HG03521 (cell line): ENCODE data around the gene ZNF839.
A peak's percentile ranks its signal among the peaks of the same experiment; 100 is the strongest.
"Not testable (repeated sequence)": the region's sequence is repeated elsewhere in the genome, so short reads cannot be mapped to it uniquely, and the experiment has no call there.

Experiments
- ATAC-seq: cut with Tn5 transposase; IDR thresholded peaks from one replicate; pipeline ENCODE4 v1.9.1; 2021; ENCODE audit warnings: mild to moderate bottlenecking, moderate library complexity; ENCODE audit not compliant: unreplicated experiment

The ZNF839 gene

GRCh38 chr14:102319351-102320032 lies at the start of gene ZNF839:
TSS of gene ZNF839 (plus strand) at chr14:102319746. CDS start at chr14:102319766, 20 bp downstream.
- peak; percentile 45 for ATAC-seq

GRCh38 chr14:102272392-102272791 lies 47.2 kb upstream of the ZNF839 start:
- no peak for ATAC-seq

- no peak for ATAC-seq
Measured at GRCh38 chr14:102275866-102276265, 43.7 kb upstream of the ZNF839 start.

GRCh38 chr14:102277874-102278630 lies 41.5 kb upstream of the ZNF839 start:
- ATAC-seq = no peak

- no peak for ATAC-seq
Measured at GRCh38 chr14:102278631-102278935, 41.0 kb upstream of the ZNF839 start.

GRCh38 chr14:102279282-102279681 lies 40.3 kb upstream of the ZNF839 start:
- ATAC-seq = no peak

- ATAC-seq = no peak
Measured at GRCh38 chr14:102279688-102280348, 39.7 kb upstream of the ZNF839 start.

- ATAC-seq = no peak
Measured at GRCh38 chr14:102280376-102280962, 39.1 kb upstream of the ZNF839 start.

GRCh38 chr14:102282751-102283465 lies 36.6 kb upstream of the ZNF839 start:
- no peak for ATAC-seq

GRCh38 chr14:102283631-102284129 lies 35.9 kb upstream of the ZNF839 start:
- ATAC-seq = no peak

GRCh38 chr14:102285106-102285505 lies 34.4 kb upstream of the ZNF839 start:
- no peak for ATAC-seq

- ATAC-seq = no peak
Measured at GRCh38 chr14:102288139-102288538, 31.4 kb upstream of the ZNF839 start.

- ATAC-seq = no peak
Measured at GRCh38 chr14:102292441-102292840, 27.1 kb upstream of the ZNF839 start.

GRCh38 chr14:102293781-102294180 lies 25.8 kb upstream of the ZNF839 start:
- no peak for ATAC-seq

GRCh38 chr14:102295270-102295669 lies 24.3 kb upstream of the ZNF839 start:
- ATAC-seq = no peak

- ATAC-seq = no peak
Measured at GRCh38 chr14:102297436-102298170, 21.9 kb upstream of the ZNF839 start.

GRCh38 chr14:102298303-102299070 lies 21.1 kb upstream of the ZNF839 start:
- ATAC-seq = not testable (repeated sequence)

- ATAC-seq = no peak
Measured at GRCh38 chr14:102303664-102304063, 15.9 kb upstream of the ZNF839 start.
